OCI-LY1 (cell line): ENCODE measurements around the gene EVA1C.

Experiments
- H2AFZ ChIP-seq: fragments of 200-600 bp; sonication (generic), shearing (Covaris generic); 2 replicates; pipeline ENCODE4 v1.6.0; 2014; ENCODE audit warnings: antibody characterized with exemption, mild to moderate bottlenecking, low read length
- H3F3A ChIP-seq: fragments of 200-600 bp; sonication (generic), shearing (Covaris generic); 2 replicates; pipeline ENCODE4 v1.6.0; 2014; ENCODE audit warnings: mild to moderate bottlenecking, antibody characterized with exemption, low read length, moderate library complexity; ENCODE audit not compliant: insufficient read depth
- H3K27ac ChIP-seq: fragments of 200-600 bp; sonication (generic); 2 replicates; pipeline ENCODE4 v1.5.1; 2014; ENCODE audit warnings: low read length, mixed run types, mild to moderate bottlenecking, low read depth; ENCODE audit not compliant: poor library complexity, severe bottlenecking
- H3K27me3 ChIP-seq: fragments of 200-600 bp; sonication (generic); 2 replicates; pipeline ENCODE4 v1.6.0; 2014; ENCODE audit warnings: antibody characterized with exemption, mild to moderate bottlenecking, low read length, moderate library complexity; ENCODE audit not compliant: insufficient read depth
- H3K36me3 ChIP-seq: fragments of 200-600 bp; sonication (generic); 2 replicates; pipeline ENCODE4 v1.6.1; 2014; ENCODE audit warnings: mild to moderate bottlenecking, antibody characterized with exemption, low read length, moderate library complexity, mixed read lengths; ENCODE audit not compliant: insufficient read depth
- H3K4me1 ChIP-seq: fragments of 200-600 bp; sonication (generic); 2 replicates; pipeline ENCODE4 v1.5.1; 2014; ENCODE audit warnings: mild to moderate bottlenecking, low read length, moderate library complexity; ENCODE audit not compliant: insufficient read depth, severe bottlenecking
- H3K4me2 ChIP-seq: fragments of 200-600 bp; sonication (generic), shearing (Covaris generic); 2 replicates; pipeline ENCODE4 v1.6.1; 2014; ENCODE audit warnings: low read length
- H3K4me3 ChIP-seq: fragments of 200-600 bp; sonication (generic); 2 replicates; pipeline ENCODE4 v1.5.1; 2014; ENCODE audit warnings: low read length, low read depth, mild to moderate bottlenecking, mixed read lengths; ENCODE audit not compliant: poor library complexity, severe bottlenecking
- H3K79me2 ChIP-seq: fragments of 200-600 bp; shearing (Covaris generic); 2 replicates; pipeline ENCODE4 v1.6.1; 2016; ENCODE audit warnings: mixed run types, low read length, mixed read lengths; ENCODE audit not compliant: insufficient read depth
- H3K9ac ChIP-seq: fragments of 200-600 bp; sonication (generic), shearing (Covaris generic); 2 replicates; pipeline ENCODE4 v1.6.1; 2014; ENCODE audit warnings: mild to moderate bottlenecking, low read length, mixed read lengths
- H3K9me2 ChIP-seq: fragments of 200-600 bp; sonication (generic), shearing (Covaris generic); 2 replicates; pipeline ENCODE4 v1.6.1; 2014; ENCODE audit warnings: low read depth, mild to moderate bottlenecking, low read length, mixed read lengths
- H3K9me3 ChIP-seq: fragments of 200-600 bp; shearing (Covaris generic); 2 replicates; pipeline ENCODE4 v1.6.1; 2014; ENCODE audit warnings: low read length, mixed read lengths
- H4K20me1 ChIP-seq: fragments of 200-600 bp; sonication (generic), shearing (Covaris generic); 2 replicates; pipeline ENCODE4 v1.6.0; 2016; ENCODE audit warnings: mild to moderate bottlenecking, low read length; ENCODE audit not compliant: insufficient read depth
- CTCF ChIP-seq: fragments of 200-600 bp; sonication (generic), shearing (Covaris generic); IDR thresholded peaks from 2 replicates; pipeline ENCODE4 v1.5.1; 2017; ENCODE audit warnings: mild to moderate bottlenecking, antibody characterized with exemption, low read length, moderate library complexity, mixed read lengths
- EZH2 ChIP-seq: fragments of 200-600 bp; sonication (generic), shearing (Covaris generic); IDR thresholded peaks from 2 replicates; pipeline ENCODE4 v1.8.0; 2017; ENCODE audit warnings: borderline replicate concordance, mixed run types, mild to moderate bottlenecking, antibody characterized with exemption, low read length, moderate library complexity, mixed read lengths

The EVA1C gene

GRCh38 chr21:32386195-32386870, 26.2 kb upstream of the EVA1C start:
- peaks cover 47% of the 10 kb centered on the region for H3K79me2 ChIP-seq
- H3K27me3 ChIP-seq, result no peaks in the 10 kb centered on the region
- no peaks in the 10 kb centered on the region for H4K20me1 ChIP-seq
- H3K9me2 ChIP-seq, result no peaks in the 10 kb centered on the region
- H3K4me2 ChIP-seq, result no peak overlapping the region
- no peak overlapping the region for H2AFZ ChIP-seq
- H3K4me3 ChIP-seq, result no peak overlapping the region
- peaks cover 73% of the 10 kb centered on the region for H3K36me3 ChIP-seq
- no peak for TF ChIP-seq CTCF
- no peak for TF ChIP-seq EZH2
- peaks cover 21% of the 10 kb centered on the region for H3K4me1 ChIP-seq
- H3K9ac ChIP-seq, result no peak overlapping the region
- no peaks in the 10 kb centered on the region for H3K9me3 ChIP-seq
- H3K27ac ChIP-seq, result no peak overlapping the region
- no peaks in the 10 kb centered on the region for H3F3A ChIP-seq

GRCh38 chr21:32387151-32387550, 25.4 kb upstream of the EVA1C start:
- Histone ChIP-seq H4K20me1 (no peaks in the 10 kb centered on the region), H3K79me2 (peaks cover 55% of the 10 kb centered on the region), H3F3A (no peaks in the 10 kb centered on the region)

GRCh38 chr21:32388306-32388705, 24.2 kb upstream of the EVA1C start:
- Histone ChIP-seq H3K27me3 (no peaks in the 10 kb centered on the region), H3K9me3 (no peaks in the 10 kb centered on the region), H3K9me2 (no peaks in the 10 kb centered on the region), H3K4me1 (peaks cover 32% of the 10 kb centered on the region), H3K79me2 (peaks cover 60% of the 10 kb centered on the region), H3K9ac (no peak overlapping the region), H4K20me1 (no peaks in the 10 kb centered on the region), H3K36me3 (peaks cover 57% of the 10 kb centered on the region), H3K27ac (peak overlapping the region; percentile 25), H2AFZ (no peak overlapping the region), H3F3A (no peaks in the 10 kb centered on the region), H3K4me2 (peak overlapping the region; percentile 0; the same call in 1 of the 2 replicates), H3K4me3 (no peak overlapping the region)
- TF ChIP-seq EZH2 (no peak), CTCF (no peak)

More at GRCh38 chr21:32387151-32387550, 25.4 kb upstream of the EVA1C start:
- peaks cover 69% of the 10 kb centered on the region for H3K36me3 ChIP-seq
- H2AFZ ChIP-seq, result no peak overlapping the region
- no peak overlapping the region for H3K27ac ChIP-seq
- peaks cover 29% of the 10 kb centered on the region for H3K4me1 ChIP-seq
- no peak overlapping the region for H3K4me2 ChIP-seq
- H3K9me2 ChIP-seq, result no peaks in the 10 kb centered on the region
- no peak overlapping the region for H3K4me3 ChIP-seq
- TF ChIP-seq CTCF (no peak), EZH2 (no peak)
- no peaks in the 10 kb centered on the region for H3K9me3 ChIP-seq
- H3K9ac ChIP-seq, result no peak overlapping the region
- H3K27me3 ChIP-seq, result no peaks in the 10 kb centered on the region
